Nephron (organoid): ENCODE measurements around the gene MLH1.

Experiments used
- H3K27ac Mint-ChIP-seq, 3 experiments: 2 replicates each; pipeline ENCODE4 v1.8.0; 2020; ENCODE audit warnings: mixed read lengths in 3 of 3, mild to moderate bottlenecking in 2 of 3, moderate library complexity in 1 of 3
- H3K27me3 Mint-ChIP-seq: 2 replicates; pipeline ENCODE4 v1.8.0; 2021; ENCODE audit warnings: low read depth, mild to moderate bottlenecking, moderate library complexity, mixed read lengths
- H3K36me3 Mint-ChIP-seq: 2 replicates; pipeline ENCODE4 v1.8.0; 2020; ENCODE audit warnings: low read depth, mixed read lengths
- H3K4me1 Mint-ChIP-seq: 2 replicates; pipeline ENCODE4 v1.8.0; 2020; ENCODE audit warnings: mixed read lengths
- H3K4me3 Mint-ChIP-seq, 3 experiments: 2 replicates each; pipeline ENCODE4 v1.8.0; 2020; ENCODE audit warnings: mild to moderate bottlenecking in 3 of 3, mixed read lengths in 3 of 3, moderate library complexity in 2 of 3
- H3K9me3 Mint-ChIP-seq: 2 replicates; pipeline ENCODE4 v1.8.0; 2020; ENCODE audit warnings: mixed read lengths
- TF ChIP-seq, protein P1 (sequence below), 3 experiments: fragments of 200-600 bp; sonication (generic); IDR thresholded peaks; one replicate each; pipeline ENCODE4 v1.5.0; 2021; ENCODE audit warnings: antibody characterized with exemption in 3 of 3; ENCODE audit not compliant: unreplicated experiment in 3 of 3

Gene MLH1

GRCh38 chr3:37015642-37016041, 22.3 kb downstream of the MLH1 start:
- Mint-ChIP-seq H3K9me3 (no peaks in the 10 kb centered on the region), H3K4me1 (no peaks in the 10 kb centered on the region), H3K27me3 (no peaks in the 10 kb centered on the region), H3K36me3 (peaks cover 72% of the 10 kb centered on the region), H3K4me3 (no peak overlapping the region), H3K27ac (no peak overlapping the region)
- TF ChIP-seq, protein P1, sequence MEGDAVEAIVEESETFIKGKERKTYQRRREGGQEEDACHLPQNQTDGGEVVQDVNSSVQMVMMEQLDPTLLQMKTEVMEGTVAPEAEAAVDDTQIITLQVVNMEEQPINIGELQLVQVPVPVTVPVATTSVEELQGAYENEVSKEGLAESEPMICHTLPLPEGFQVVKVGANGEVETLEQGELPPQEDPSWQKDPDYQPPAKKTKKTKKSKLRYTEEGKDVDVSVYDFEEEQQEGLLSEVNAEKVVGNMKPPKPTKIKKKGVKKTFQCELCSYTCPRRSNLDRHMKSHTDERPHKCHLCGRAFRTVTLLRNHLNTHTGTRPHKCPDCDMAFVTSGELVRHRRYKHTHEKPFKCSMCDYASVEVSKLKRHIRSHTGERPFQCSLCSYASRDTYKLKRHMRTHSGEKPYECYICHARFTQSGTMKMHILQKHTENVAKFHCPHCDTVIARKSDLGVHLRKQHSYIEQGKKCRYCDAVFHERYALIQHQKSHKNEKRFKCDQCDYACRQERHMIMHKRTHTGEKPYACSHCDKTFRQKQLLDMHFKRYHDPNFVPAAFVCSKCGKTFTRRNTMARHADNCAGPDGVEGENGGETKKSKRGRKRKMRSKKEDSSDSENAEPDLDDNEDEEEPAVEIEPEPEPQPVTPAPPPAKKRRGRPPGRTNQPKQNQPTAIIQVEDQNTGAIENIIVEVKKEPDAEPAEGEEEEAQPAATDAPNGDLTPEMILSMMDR (IDR thresholded peaks at IDR 0.05; ENCODE audit: unreplicated experiment in 3 of 3), result no peak

GRCh38 chr3:37016903-37017302, 23.6 kb downstream of the MLH1 start:
- no peak overlapping the region for H3K4me3 Mint-ChIP-seq
- H3K4me1 Mint-ChIP-seq, result no peaks in the 10 kb centered on the region
- H3K9me3 Mint-ChIP-seq, result no peaks in the 10 kb centered on the region
- TF ChIP-seq, protein P1 (IDR thresholded peaks at IDR 0.05; ENCODE audit: unreplicated experiment in 3 of 3), result no peak
- no peak overlapping the region for H3K27ac Mint-ChIP-seq
- no peaks in the 10 kb centered on the region for H3K27me3 Mint-ChIP-seq
- peaks cover 75% of the 10 kb centered on the region for H3K36me3 Mint-ChIP-seq

GRCh38 chr3:37017683-37018082, 24.4 kb downstream of the MLH1 start:
- H3K4me1 Mint-ChIP-seq, result no peaks in the 10 kb centered on the region
- TF ChIP-seq, protein P1 (IDR thresholded peaks at IDR 0.05; ENCODE audit: unreplicated experiment in 3 of 3), result no peak
- peaks cover 5% of the 10 kb centered on the region for H3K9me3 Mint-ChIP-seq
- no peaks in the 10 kb centered on the region for H3K27me3 Mint-ChIP-seq
- peaks cover 76% of the 10 kb centered on the region for H3K36me3 Mint-ChIP-seq
- H3K27ac Mint-ChIP-seq, result no peak overlapping the region
- no peak overlapping the region for H3K4me3 Mint-ChIP-seq

GRCh38 chr3:37024092-37024491, 30.8 kb downstream of the MLH1 start:
- Mint-ChIP-seq H3K27ac (no peak overlapping the region), H3K4me3 (no peak overlapping the region), H3K36me3 (peaks cover 99% of the 10 kb centered on the region), H3K27me3 (no peaks in the 10 kb centered on the region), H3K9me3 (peaks cover 22% of the 10 kb centered on the region), H3K4me1 (no peaks in the 10 kb centered on the region)
- TF ChIP-seq, protein P1 (IDR thresholded peaks at IDR 0.05; ENCODE audit: unreplicated experiment in 3 of 3), result no peak

DNA sequence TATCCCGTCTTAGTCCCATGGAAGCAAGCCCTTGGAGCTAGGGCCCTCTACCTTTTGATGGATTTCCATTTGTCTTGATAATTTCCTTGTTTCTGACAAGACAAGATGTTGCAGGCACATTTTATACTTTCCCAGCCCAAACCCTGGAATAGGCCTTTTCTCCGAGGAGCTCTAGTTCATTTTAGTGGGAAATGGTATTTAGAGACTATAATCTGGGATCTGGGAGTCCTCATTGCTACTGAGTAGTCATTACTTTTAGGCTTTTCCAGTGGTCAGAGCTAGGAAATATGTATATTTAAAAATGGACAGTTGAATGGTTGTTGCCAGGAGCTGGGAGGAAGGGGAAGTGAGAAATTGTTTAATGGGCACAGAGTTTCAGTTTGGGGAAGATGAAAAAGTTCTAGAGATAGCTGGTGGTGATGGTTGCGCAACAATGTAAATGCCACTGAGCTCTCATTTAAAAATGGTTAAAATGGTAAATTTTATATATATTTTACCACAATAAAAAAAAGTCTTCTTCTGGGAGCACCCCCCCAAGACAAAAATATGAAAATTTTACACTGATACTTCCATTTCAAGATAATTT, 31.6 kb downstream of the MLH1 start:
- H3K4me1 Mint-ChIP-seq, result no peaks in the 10 kb centered on the region

More for the DNA sequence above, 31.6 kb downstream of the MLH1 start:
- no peak overlapping the region for H3K27ac Mint-ChIP-seq
- no peak overlapping the region for H3K4me3 Mint-ChIP-seq
- TF ChIP-seq, protein P1 (IDR thresholded peaks at IDR 0.05; ENCODE audit: unreplicated experiment in 3 of 3), result no peak
- no peaks in the 10 kb centered on the region for H3K27me3 Mint-ChIP-seq
- H3K36me3 Mint-ChIP-seq, result peaks cover 94% of the 10 kb centered on the region
- H3K9me3 Mint-ChIP-seq, result peaks cover 22% of the 10 kb centered on the region
